Heart left ventricle (tissue), 16 donors: ENCODE results near the gene FMO1. TPM values are rescaled to one million over a fixed set of nuclear protein-coding genes. Genes with fewer than 3 reads are reported as not detected.
"Not testable (repeated sequence)": the region's sequence is repeated elsewhere in the genome, so short reads cannot be mapped to it uniquely, and the experiment has no call there.

Source experiments
- ATAC-seq, 4 donors: fragments of 200-7000 bp; cut with Tn5 transposase; one replicate each; pipeline ENCODE4 v1.9.1; 2020 to 2022; ENCODE audit warnings: moderate library complexity in 4 of 4, mild to moderate bottlenecking in 3 of 4, moderate number of reproducible peaks in 1 of 4
- DNase-seq, 5 donors: peaks; one replicate each; pipeline ENCODE4 v3.0.0-alpha.2; 2020
- H3K27ac ChIP-seq, 12 donors: fragments of 200-600 bp; sonication (generic) in 4 of 12; one replicate each; pipeline versions ENCODE4 v1.5.0 to v1.8.0; 2016 to 2022; ENCODE audit warnings: mild to moderate bottlenecking in 2 of 12
- H3K27me3 ChIP-seq, 9 donors: fragments of 200-600 bp; sonication (generic) in 2 of 9; one replicate each; pipeline versions ENCODE4 v1.5.1 to v1.8.0; 2016 to 2022; ENCODE audit warnings: mild to moderate bottlenecking in 3 of 9
- H3K36me3 ChIP-seq, 9 donors: fragments of 200-600 bp; sonication (generic) in 2 of 9; one replicate each; pipeline versions ENCODE4 v1.5.0 to v1.8.0; 2018 to 2022; ENCODE audit warnings: mild to moderate bottlenecking in 2 of 9
- H3K4me1 ChIP-seq, 12 donors: fragments of 200-600 bp; sonication (generic) in 4 of 12; one replicate each; pipeline versions ENCODE4 v1.5.0 to v1.8.0; 2016 to 2022; ENCODE audit warnings: mild to moderate bottlenecking in 3 of 12
- H3K4me3 ChIP-seq, 12 donors: fragments of 200-600 bp; sonication (generic) in 4 of 12; one replicate each; pipeline versions ENCODE4 v1.5.0 to v1.8.0; 2017 to 2022; ENCODE audit warnings: mild to moderate bottlenecking in 9 of 12, moderate library complexity in 4 of 12
- H3K9me3 ChIP-seq, 12 donors: fragments of 200-600 bp; sonication (generic) in 4 of 12; one replicate each; pipeline versions ENCODE4 v1.5.0 to v1.8.0; 2016 to 2022; ENCODE audit warnings: mild to moderate bottlenecking in 1 of 12
- CTCF ChIP-seq, 12 donors: fragments of 200-600 bp; sonication (generic) in 4 of 12; IDR thresholded peaks; one replicate each; pipeline versions ENCODE4 v1.5.0 to v1.8.0; 2018 to 2022; ENCODE audit warnings: antibody characterized with exemption in 12 of 12, mild to moderate bottlenecking in 5 of 12
- POLR2A ChIP-seq, 2 donors: fragments of 450-650 bp; IDR thresholded peaks; one replicate each; pipeline ENCODE4 v1.6.1; 2017; ENCODE audit warnings: antibody characterized with exemption in 2 of 2, mild to moderate bottlenecking in 2 of 2, moderate library complexity in 2 of 2
- WGBS, 4 donors: extraction: QIAGEN DNeasy Blood & Tissue Kit in 2 of 4; methylation state at CpG; one replicate each; pipeline versions ENCODE4 v1.1.5 to v1.1.7; 2013 to 2018; 5-methylcytosine and 5-hydroxymethylcytosine counted together
- intact Hi-C, 10 donors: fragments of 100-400 bp; cut with DNase I; formaldehyde crosslinking; loops; one replicate each; pipeline versions ENCODE4 v1.11.1 to v1.14.2; 2022
- polyA plus RNA-seq, 2 donors: library from polyadenylated mRNA; stranded (reverse); fragments of 200-250 nt; gene quantifications; one replicate each; pipeline ENCODE4 v1.2.3, GENCODE V29; 2013
- total RNA-seq, 9 donors: library from RNA; depleted of rRNA in 2 of 9; stranded (reverse); fragments of >200 nt in 2 of 9; fragmentation: NEBNext Ultra II Directional in 3 of 9; extraction: Animal tissue kit (Norgen Biotek cat#: 25700) in 3 of 9; gene quantifications; one replicate each; pipeline versions ENCODE4 v1.1.0 to v1.2.4, GENCODE V29; 2016 to 2023
- donor health status: ischemic (EF 13 %, LVEDD 7.1; RV severe dilation, severe dysfunction).
- donor health status: healthy with polysubstance abuse.
- donor health status: DM: no; HTN: yes; CAD: no.
- donor health status: DM: no; HTN: no; CAD: no.
- donor health status: ischemic (EF 25% LVEDD 6.9; RV normal size, moderate dysfunction).
- donor health status: ischemic (EF 25% LVEDD 5.7; RV mildly dilated, moderate dysfunction).
- donor health status: healthy.
- donor health status: DM: yes; HTN: yes; CAD: no.
- donor health status: ischemic (EF 35%, LVEDD 5.7; RV mildly dilated, moderate dysfunction).
- donor health status: nonischemic (EF 11% LVEDD 7.7; RV severe dilation, severe dysfunction).
- donor health status: DM: yes; HTN: yes; CAD: no.
- donor health status: PGD.
- donor health status: ischemic (EF 29% LVEDD 5.4; RV normal size, mild dysfunction).
- donor health status: nonischemic (EF 23%, LVEDD 6.1; RV moderate dilation, normal function).

Gene FMO1
- total and polyA plus RNA-seq, 11 donors = 0.15 to 7.0 (median 0.58) TPM; not detected in 2

DNA sequence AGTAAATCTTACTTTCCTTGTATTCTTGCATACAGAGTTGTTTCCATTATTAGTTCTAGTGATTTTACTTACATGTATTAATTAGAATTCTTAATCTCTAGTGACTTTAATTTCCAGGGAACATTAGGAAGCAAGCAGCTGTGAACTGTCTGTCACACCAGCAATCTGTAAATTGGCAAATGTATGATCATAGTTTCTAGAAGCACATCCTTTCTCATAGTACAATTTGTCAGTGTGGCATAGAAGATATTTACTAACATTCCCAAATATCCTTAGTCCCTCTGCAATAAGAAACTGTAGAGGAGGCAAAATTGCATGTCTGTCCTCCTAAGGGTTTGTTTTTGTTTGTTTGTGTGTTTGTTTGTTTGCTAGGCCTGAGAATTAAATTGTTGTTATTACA is 17.0 kb upstream of the FMO1 start:
- intact Hi-C loops = no loop called here
- no peak overlapping the region for H3K27ac ChIP-seq
- no peak overlapping the region for H3K4me3 ChIP-seq
- DNase-seq = no peak
- no peaks in the 10 kb centered on the region for H3K27me3 ChIP-seq
- TF ChIP-seq POLR2A (IDR thresholded peaks at IDR 0.05) (no peak), CTCF (IDR thresholded peaks at IDR 0.05) (no peak)
- peaks cover 0 to 4% (median 0%) of the 10 kb centered on the region in 12 donors for H3K4me1 ChIP-seq
- ATAC-seq = no peak
- no peaks in the 10 kb centered on the region for H3K36me3 ChIP-seq
- H3K9me3 ChIP-seq = no peaks in the 10 kb centered on the region

GRCh38 chr1:171233183-171233582 is 15.1 kb upstream of the FMO1 start:
- no peak for DNase-seq
- Histone ChIP-seq H3K4me3 (no peak overlapping the region), H3K27me3 (no peaks in the 10 kb centered on the region), H3K9me3 (peaks cover 0 to 6% (median 0%) of the 10 kb centered on the region in 12 donors), H3K36me3 (no peaks in the 10 kb centered on the region), H3K4me1 (peaks cover 0 to 2% (median 0%) of the 10 kb centered on the region in 12 donors), H3K27ac (no peak overlapping the region)
- intact Hi-C loops = no loop called here
- ATAC-seq = no peak
- TF ChIP-seq POLR2A (IDR thresholded peaks at IDR 0.05) (no peak), CTCF (IDR thresholded peaks at IDR 0.05) (no peak)
- 93 to 100% (median 95%) methylated on average over 1 of the region's 1 CpG for WGBS, 4 donors

DNA sequence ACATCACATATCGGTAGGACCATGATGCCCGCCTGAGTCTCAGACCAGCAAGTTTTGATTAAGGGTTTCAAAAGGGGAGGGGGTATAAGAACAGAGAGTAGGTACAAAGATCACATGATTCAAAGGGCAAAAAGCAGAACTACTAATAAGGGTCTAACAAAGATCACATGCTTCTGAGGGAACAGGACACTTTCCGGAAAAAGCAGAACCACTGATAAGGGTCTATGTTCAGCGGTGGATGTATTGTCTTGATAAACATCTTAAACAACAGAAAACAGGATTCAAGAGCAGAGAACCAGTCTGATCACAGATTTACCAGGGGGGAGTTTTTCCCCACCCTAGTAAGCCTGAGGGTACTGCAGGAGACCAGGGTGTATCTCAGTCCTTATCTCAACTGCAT is 12.1 kb upstream of the FMO1 start:
- peaks cover 0 to 13% (median 0%) of the 10 kb centered on the region in 12 donors for H3K9me3 ChIP-seq
- H3K27ac ChIP-seq, DNase-seq, H3K27me3 ChIP-seq, H3K4me3 ChIP-seq, ATAC-seq, H3K36me3 ChIP-seq, intact Hi-C loops, H3K4me1 ChIP-seq: not testable (repeated sequence)
- WGBS, 4 donors = 87 to 95% (median 89%) methylated on average over 4 of the region's 4 CpGs

DNA sequence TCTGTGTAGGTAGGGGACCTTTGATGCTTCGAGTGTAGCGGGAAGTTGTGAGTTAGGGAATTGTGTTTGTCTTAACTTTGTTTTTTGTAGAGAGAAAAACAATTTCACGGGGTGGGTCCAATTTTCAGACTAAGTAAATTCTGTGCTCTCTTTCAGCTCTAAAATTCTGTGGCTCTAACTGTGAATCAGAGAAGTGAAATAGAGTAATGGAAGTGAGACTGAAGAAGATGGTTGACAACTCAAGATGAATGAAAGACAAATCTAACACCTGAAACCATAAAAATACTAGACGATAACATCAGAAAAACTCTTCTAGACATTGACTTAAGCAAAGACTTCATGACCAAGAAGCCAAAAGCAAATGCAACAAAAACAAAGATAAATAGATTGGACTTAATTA is 4.4 kb upstream of the FMO1 start:
- H3K27me3 ChIP-seq = peaks cover 0 to 2% (median 0%) of the 10 kb centered on the region in 9 donors
- ATAC-seq = no peak
- 87 to 92% (median 88%) methylated on average over 4 of the region's 4 CpGs for WGBS, 4 donors

More for the DNA sequence above, 4.4 kb upstream of the FMO1 start:
- Histone ChIP-seq H3K4me3 (no peak overlapping the region), H3K27ac (no peak overlapping the region), H3K9me3 (peaks cover 0 to 11% (median 0%) of the 10 kb centered on the region in 12 donors), H3K36me3 (no peaks in the 10 kb centered on the region), H3K4me1 (no peaks in the 10 kb centered on the region)
- intact Hi-C loops = loop anchor here in 4 of 10 donors (2.0 to 10.0 kb wide), 3 partner anchors 69 to 161 kb away; partner anchors contain the start of gene FMO4 (in 1 of the 4)
- no peak for DNase-seq
- TF ChIP-seq CTCF (IDR thresholded peaks at IDR 0.05) = no peak
- TF ChIP-seq POLR2A (IDR thresholded peaks at IDR 0.05) = no peak
